SU-DHL-6 (cell line): ENCODE measurements around the gene TMOD2.

ENCODE experiments used
- H2AFZ ChIP-seq: fragments of 200-600 bp; sonication (generic); 2 replicates; pipeline ENCODE4 v1.6.1; 2014; ENCODE audit warnings: low read depth, mild to moderate bottlenecking, moderate library complexity, mixed read lengths, antibody characterized with exemption, low read length; ENCODE audit not compliant: severe bottlenecking
- H3F3A ChIP-seq: fragments of 200-600 bp; shearing (Covaris generic); 2 replicates; pipeline ENCODE4 v1.6.0; 2016; ENCODE audit warnings: antibody characterized with exemption, mild to moderate bottlenecking; ENCODE audit not compliant: insufficient read depth
- H3K27ac ChIP-seq: fragments of 200-600 bp; sonication (generic); 2 replicates; pipeline ENCODE4 v1.5.1; 2016; ENCODE audit warnings: low read depth, mild to moderate bottlenecking, low read length, moderate library complexity, mixed read lengths
- H3K27me3 ChIP-seq: fragments of 200-600 bp; sonication (generic), shearing (Covaris generic); 2 replicates; pipeline ENCODE4 v1.6.0; 2014; ENCODE audit warnings: mild to moderate bottlenecking, low read length
- H3K36me3 ChIP-seq: fragments of 200-600 bp; sonication (generic); 2 replicates; pipeline ENCODE4 v1.6.1; 2014; ENCODE audit warnings: mild to moderate bottlenecking, low read length, mixed read lengths
- H3K4me2 ChIP-seq: fragments of 300-600, 200-600 bp; shearing (Covaris generic), sonication (generic); 2 replicates; pipeline ENCODE4 v1.6.0; 2014; ENCODE audit warnings: low read length, low read depth, mild to moderate bottlenecking; ENCODE audit not compliant: poor library complexity, severe bottlenecking
- H3K4me3 ChIP-seq: fragments of 200-600 bp; sonication (generic); 2 replicates; pipeline ENCODE4 v1.5.1; 2014; ENCODE audit warnings: antibody characterized with exemption, low read length, mild to moderate bottlenecking, mixed read lengths; ENCODE audit not compliant: insufficient read depth, poor library complexity, severe bottlenecking
- H3K79me2 ChIP-seq: fragments of 200-600 bp; sonication (generic); 2 replicates; pipeline ENCODE4 v1.6.1; 2014; ENCODE audit warnings: mild to moderate bottlenecking, low read length, moderate library complexity; ENCODE audit not compliant: insufficient read depth
- H3K9ac ChIP-seq: fragments of 200-600 bp; sonication (generic); 2 replicates; pipeline ENCODE4 v1.7.0; 2014; ENCODE audit warnings: mild to moderate bottlenecking, low read length
- H3K9me2 ChIP-seq: fragments of 200-600 bp; sonication (generic); replicated peaks from 2 replicates; pipeline ENCODE4 v1.6.1; 2014; ENCODE audit warnings: low read length; ENCODE audit not compliant: insufficient read depth
- H3K9me3 ChIP-seq: fragments of 200-600 bp; sonication (generic); 2 replicates; pipeline ENCODE4 v1.6.1; 2014; ENCODE audit warnings: low read length, mixed read lengths; ENCODE audit not compliant: insufficient read depth
- H4K20me1 ChIP-seq: fragments of 200-600 bp; sonication (generic); 2 replicates; pipeline ENCODE4 v1.6.1; 2014; ENCODE audit warnings: low read depth, mild to moderate bottlenecking, antibody characterized with exemption, low read length, moderate library complexity, mixed read lengths
- CTCF ChIP-seq: fragments of 200-600 bp; sonication (generic); IDR thresholded peaks from one replicate; pipeline ENCODE4 v1.5.1; 2017; ENCODE audit warnings: antibody characterized with exemption, mild to moderate bottlenecking, low read length, moderate library complexity; ENCODE audit not compliant: insufficient read depth, poor library complexity, severe bottlenecking
- EZH2phosphoT487 ChIP-seq: fragments of 200-600 bp; sonication (generic), shearing (Covaris generic); conservative IDR thresholded peaks from 2 replicates; pipeline ENCODE4 v1.6.1; 2018; ENCODE audit warnings: mild to moderate bottlenecking, antibody characterized with exemption, low read length, moderate library complexity, mixed read lengths

TMOD2 gene

GRCh38 chr15:51755790-51756189 is 4.4 kb downstream of the TMOD2 start:
- Histone ChIP-seq H2AFZ (no peak overlapping the region), H3K9me3 (no peaks in the 10 kb centered on the region), H3K4me2 (no peak overlapping the region), H3K4me3 (no peak overlapping the region), H3K79me2 (no peaks in the 10 kb centered on the region), H3K27me3 (no peaks in the 10 kb centered on the region), H3K9me2 (no peaks in the 10 kb centered on the region), H3F3A (no peaks in the 10 kb centered on the region), H3K36me3 (no peaks in the 10 kb centered on the region), H4K20me1 (no peaks in the 10 kb centered on the region), H3K27ac (no peak overlapping the region), H3K9ac (no peak overlapping the region)
- TF ChIP-seq EZH2phosphoT487 (no peak), CTCF (no peak)

- no peaks in the 10 kb centered on the region for H3F3A ChIP-seq
- H3K36me3 ChIP-seq: no peaks in the 10 kb centered on the region
- no peaks in the 10 kb centered on the region for H3K27me3 ChIP-seq
- H3K4me2 ChIP-seq: no peak overlapping the region
- H4K20me1 ChIP-seq: no peaks in the 10 kb centered on the region
- H3K9me2 ChIP-seq: no peaks in the 10 kb centered on the region
- no peak overlapping the region for H3K27ac ChIP-seq
- H3K4me3 ChIP-seq: no peak overlapping the region
- no peak overlapping the region for H2AFZ ChIP-seq
- no peak overlapping the region for H3K9ac ChIP-seq
- no peaks in the 10 kb centered on the region for H3K79me2 ChIP-seq
- no peaks in the 10 kb centered on the region for H3K9me3 ChIP-seq
- no peak for TF ChIP-seq CTCF
- TF ChIP-seq EZH2phosphoT487: no peak
Measured at GRCh38 chr15:51756482-51756881, 5.1 kb downstream of the TMOD2 start.

GRCh38 chr15:51757450-51757849 is 6.1 kb downstream of the TMOD2 start:
- Histone ChIP-seq H3K79me2 (no peaks in the 10 kb centered on the region), H2AFZ (no peak overlapping the region), H3K4me2 (no peak overlapping the region), H3K9ac (no peak overlapping the region), H3K36me3 (no peaks in the 10 kb centered on the region), H3K4me3 (no peak overlapping the region), H3K9me3 (no peaks in the 10 kb centered on the region), H4K20me1 (no peaks in the 10 kb centered on the region), H3F3A (no peaks in the 10 kb centered on the region), H3K27me3 (no peaks in the 10 kb centered on the region), H3K9me2 (no peaks in the 10 kb centered on the region), H3K27ac (no peak overlapping the region)
- TF ChIP-seq CTCF (no peak), EZH2phosphoT487 (no peak)

- H3F3A ChIP-seq: no peaks in the 10 kb centered on the region
- H3K27me3 ChIP-seq: no peaks in the 10 kb centered on the region
- H3K9me3 ChIP-seq: no peaks in the 10 kb centered on the region
- H3K4me2 ChIP-seq: no peak overlapping the region
- no peak overlapping the region for H3K9ac ChIP-seq
- H3K79me2 ChIP-seq: no peaks in the 10 kb centered on the region
- no peaks in the 10 kb centered on the region for H3K36me3 ChIP-seq
- H4K20me1 ChIP-seq: no peaks in the 10 kb centered on the region
- no peak overlapping the region for H3K4me3 ChIP-seq
- H3K27ac ChIP-seq: no peak overlapping the region
- H3K9me2 ChIP-seq: no peaks in the 10 kb centered on the region
- TF ChIP-seq CTCF (no peak), EZH2phosphoT487 (no peak)
- no peak overlapping the region for H2AFZ ChIP-seq
Measured at GRCh38 chr15:51758645-51759044, 7.2 kb downstream of the TMOD2 start.
